Fibroblast of the aortic adventitia (primary cell): ENCODE data around the gene YWHAH. TPM values are rescaled to one million over a fixed set of nuclear protein-coding genes. Genes with fewer than 3 reads are reported as not detected.

Source experiments
- DNase-seq: peaks from one replicate; pipeline ENCODE4 v3.0.0-alpha.2; 2010; ENCODE audit warnings: low read depth
- H3K4me3 ChIP-seq: 2 replicates; pipeline ENCODE4 v1.5.1; 2011; ENCODE audit warnings: low read depth, mild to moderate bottlenecking, control low read depth, low read length, moderate library complexity
- CTCF ChIP-seq: IDR thresholded peaks from 2 replicates; pipeline ENCODE4 v1.5.1; 2011; ENCODE audit warnings: mild to moderate bottlenecking, low read length, control low read depth, inconsistent platforms; ENCODE audit not compliant: insufficient read depth
- total RNA-seq: library from RNA; depleted of rRNA; stranded (reverse); fragments of >200 nt; gene quantifications from 2 replicates; pipeline ENCODE4 v1.2.3, GENCODE V29; 2012; ENCODE audit warnings: low replicate concordance

The YWHAH gene
- total RNA-seq, 1 donor = 174 TPM

DNA sequence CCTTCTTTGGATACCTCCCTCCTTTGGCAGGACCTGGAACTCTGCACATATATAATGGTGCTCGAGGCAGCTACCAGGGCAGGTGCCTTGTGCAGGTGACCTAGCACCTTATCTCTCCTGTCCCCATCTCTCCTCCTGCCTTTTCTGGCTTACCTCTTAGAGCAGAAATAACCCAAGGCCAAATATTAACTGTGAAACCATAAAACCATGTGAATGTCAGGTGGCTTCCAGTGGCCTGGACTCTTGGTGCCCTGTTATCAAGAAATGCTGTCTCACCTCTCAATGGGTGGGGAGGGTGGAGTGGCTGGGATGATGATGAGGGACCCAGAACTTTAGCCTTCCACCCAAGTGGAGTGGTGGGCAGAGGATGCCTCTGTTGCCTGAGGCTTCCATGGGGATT lies 42.9 kb downstream of the YWHAH start:
- no peak for DNase-seq
- no peak for TF ChIP-seq CTCF
- H3K4me3 ChIP-seq = no peak overlapping the region

- TF ChIP-seq CTCF = no peak
Measured at GRCh38 chr22:31991102-31991839, 46.9 kb downstream of the YWHAH start.

DNA sequence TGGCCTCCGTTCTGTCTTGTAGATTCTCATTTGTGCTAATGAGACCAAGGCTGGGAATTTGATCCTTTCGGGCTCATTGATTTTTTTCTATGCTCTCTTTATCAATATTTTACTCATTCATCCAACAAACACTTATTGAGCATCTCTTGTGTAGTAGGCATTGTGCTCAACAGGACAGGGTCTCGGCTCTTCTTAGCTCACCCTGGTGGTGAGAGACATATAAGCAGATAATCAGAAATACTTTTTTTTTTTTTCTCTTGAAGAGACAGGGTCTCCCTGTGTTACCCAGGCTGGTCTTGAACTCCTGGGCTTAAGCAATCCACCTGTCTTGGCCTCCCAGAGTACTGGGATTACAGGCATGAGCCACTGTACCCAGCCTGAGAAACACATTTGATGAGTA lies 50.7 kb downstream of the YWHAH start:
- TF ChIP-seq CTCF = no peak
- DNase-seq = no peak
- H3K4me3 ChIP-seq = no peak overlapping the region

More at GRCh38 chr22:31991102-31991839, 46.9 kb downstream of the YWHAH start:
- no peak for DNase-seq
- no peak overlapping the region for H3K4me3 ChIP-seq

GRCh38 chr22:31995807-31996206 lies 51.5 kb downstream of the YWHAH start:
- TF ChIP-seq CTCF = no peak
- no peak for DNase-seq
- no peak overlapping the region for H3K4me3 ChIP-seq

DNA sequence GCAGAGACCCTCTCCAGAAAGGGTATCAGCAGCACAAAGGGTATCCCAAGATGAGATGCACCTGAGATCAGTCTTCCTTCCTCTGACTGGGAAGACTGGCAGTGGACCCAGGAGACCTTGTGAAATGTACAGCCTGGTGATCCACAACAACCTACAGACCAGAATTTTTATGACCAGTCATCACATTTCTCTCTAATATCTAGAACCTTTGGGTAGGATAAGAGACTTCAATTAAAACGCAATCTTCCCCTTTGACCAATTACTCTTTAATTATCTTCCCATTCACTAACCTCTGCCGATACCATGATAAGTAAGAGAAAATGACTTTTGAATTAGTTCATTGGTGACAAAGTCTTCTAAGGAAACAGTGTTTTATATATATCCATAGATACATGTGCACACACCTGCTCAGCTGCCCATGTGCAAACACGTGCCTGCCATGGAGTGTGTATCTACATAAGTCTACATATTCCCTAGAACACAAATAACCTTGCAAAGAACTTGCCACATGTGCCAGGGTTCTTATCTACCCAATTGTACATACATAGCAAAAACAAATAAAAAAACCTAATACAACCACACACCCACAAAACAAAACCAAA lies 54.5 kb downstream of the YWHAH start:
- TF ChIP-seq CTCF = no peak
- no peak for DNase-seq
- no peak overlapping the region for H3K4me3 ChIP-seq

DNA sequence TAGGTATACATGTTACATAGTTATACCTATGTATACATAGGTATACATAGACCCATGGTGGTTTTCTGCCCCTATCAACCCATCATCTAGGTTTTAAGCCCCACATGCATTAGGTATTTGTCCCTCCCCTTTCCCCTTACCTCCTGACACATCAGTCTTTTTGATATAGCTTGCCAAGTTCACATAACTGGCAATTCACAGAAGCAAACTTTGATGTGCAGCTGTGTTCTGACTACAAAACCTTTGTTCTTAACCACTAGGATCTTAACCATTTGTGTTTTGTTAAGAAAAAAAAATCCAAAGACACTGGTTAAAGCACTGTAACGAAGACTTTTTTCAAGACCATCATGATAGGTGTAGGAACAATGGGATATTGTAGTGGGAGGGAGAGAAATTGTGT lies 55.8 kb downstream of the YWHAH start:
- no peak for DNase-seq
- no peak overlapping the region for H3K4me3 ChIP-seq
- TF ChIP-seq CTCF = no peak
